Small intestine (tissue), 7 donors: ENCODE results near the gene PGS1. TPM values are rescaled to one million over a fixed set of nuclear protein-coding genes. Genes with fewer than 3 reads are reported as not detected.
A peak's percentile ranks its signal among the peaks of the same experiment; 100 is the strongest.

ENCODE experiments used
- DNase-seq, 2 donors: peaks; one replicate each; pipeline versions ENCODE4 v3.0.0 to v3.0.0-alpha.2; 2013
- FAIRE-seq: peaks from 2 replicates; lab custom pipeline; 2012; peaks lifted over from hg19 to GRCh38; lab: Jason Lieb, UNC
- H3K27ac ChIP-seq, 3 donors: one replicate each; pipeline ENCODE4 v1.5.1; 2013; ENCODE audit warnings: low read length in 2 of 3, mild to moderate bottlenecking in 2 of 3, control low read depth in 1 of 3, inconsistent platforms in 1 of 3, low read depth in 1 of 3, moderate library complexity in 1 of 3
- H3K27me3 ChIP-seq, 3 donors: one replicate each; pipeline ENCODE4 v1.6.1; 2013; ENCODE audit warnings: low read length in 3 of 3, inconsistent platforms in 1 of 3; ENCODE audit not compliant: control insufficient read depth in 3 of 3, insufficient read depth in 3 of 3
- H3K36me3 ChIP-seq, 3 donors: one replicate each; pipeline ENCODE4 v1.6.1; 2013; ENCODE audit warnings: low read length in 3 of 3, inconsistent platforms in 1 of 3, low read depth in 1 of 3, mild to moderate bottlenecking in 1 of 3, moderate library complexity in 1 of 3; ENCODE audit not compliant: control insufficient read depth in 3 of 3, insufficient read depth in 2 of 3
- H3K4me1 ChIP-seq, 3 donors: one replicate each; pipeline ENCODE4 v1.6.1; 2013; ENCODE audit warnings: low read length in 2 of 3, inconsistent platforms in 1 of 3, low read depth in 1 of 3, mild to moderate bottlenecking in 1 of 3, moderate library complexity in 1 of 3; ENCODE audit not compliant: control insufficient read depth in 3 of 3, insufficient read depth in 2 of 3
- H3K4me3 ChIP-seq, 3 donors: one replicate each; pipeline ENCODE4 v1.5.1; 2013; ENCODE audit warnings: low read length in 3 of 3, control low read depth in 1 of 3, inconsistent platforms in 1 of 3, low read depth in 1 of 3, mild to moderate bottlenecking in 1 of 3, moderate library complexity in 1 of 3
- H3K9me3 ChIP-seq, 2 donors: one replicate each; pipeline ENCODE4 v1.6.1; 2013; ENCODE audit warnings: low read depth in 1 of 2, low read length in 1 of 2; ENCODE audit not compliant: control insufficient read depth in 2 of 2, insufficient read depth in 1 of 2
- WGBS, 3 donors: extraction: QIAGEN DNeasy Blood & Tissue Kit; methylation state at CpG; one replicate each; pipeline ENCODE4 v1.1.7; 2013; 5-methylcytosine and 5-hydroxymethylcytosine counted together
- polyA plus RNA-seq, 4 donors: library from polyadenylated mRNA; stranded (reverse) in 3 of 4; unstranded in 1 of 4; fragments of 200-250 nt in 3 of 4; fragments of 120-200 nt in 1 of 4; gene quantifications; one replicate each; pipeline versions ENCODE4 v1.2.1 to v1.2.3, GENCODE V29; 2013
- donor health status: healthy with polysubstance abuse.
- donor health status: control.
- donor health status: control.
- donor health status: Bipolar disorder and iron deficiency.
- donor health status: healthy.

The PGS1 gene
- polyA plus RNA-seq, 4 donors = 14.9 to 34.9 (median 20.5) TPM

- no peak for DNase-seq
- 66 to 74% (median 74%) methylated on average over 8 of the region's 8 CpGs for WGBS, 3 donors
- Histone ChIP-seq H3K27ac (peak overlapping the region in 1 of 3 donors; percentile 74), H3K36me3 (peaks cover 3 to 66% (median 15%) of the 10 kb centered on the region in 3 donors), H3K9me3 (no peaks in the 10 kb centered on the region), H3K4me3 (no peak overlapping the region), H3K27me3 (no peaks in the 10 kb centered on the region), H3K4me1 (peaks cover 12 to 48% (median 14%) of the 10 kb centered on the region in 3 donors)
- FAIRE-seq = no peak
Observed at GRCh38 chr17:78406920-78407319, 28.5 kb downstream of the PGS1 start.

GRCh38 chr17:78407387-78408000 is 29.0 kb downstream of the PGS1 start:
- peak; percentile 27 to 44 for DNase-seq
- FAIRE-seq = no peak

DNA sequence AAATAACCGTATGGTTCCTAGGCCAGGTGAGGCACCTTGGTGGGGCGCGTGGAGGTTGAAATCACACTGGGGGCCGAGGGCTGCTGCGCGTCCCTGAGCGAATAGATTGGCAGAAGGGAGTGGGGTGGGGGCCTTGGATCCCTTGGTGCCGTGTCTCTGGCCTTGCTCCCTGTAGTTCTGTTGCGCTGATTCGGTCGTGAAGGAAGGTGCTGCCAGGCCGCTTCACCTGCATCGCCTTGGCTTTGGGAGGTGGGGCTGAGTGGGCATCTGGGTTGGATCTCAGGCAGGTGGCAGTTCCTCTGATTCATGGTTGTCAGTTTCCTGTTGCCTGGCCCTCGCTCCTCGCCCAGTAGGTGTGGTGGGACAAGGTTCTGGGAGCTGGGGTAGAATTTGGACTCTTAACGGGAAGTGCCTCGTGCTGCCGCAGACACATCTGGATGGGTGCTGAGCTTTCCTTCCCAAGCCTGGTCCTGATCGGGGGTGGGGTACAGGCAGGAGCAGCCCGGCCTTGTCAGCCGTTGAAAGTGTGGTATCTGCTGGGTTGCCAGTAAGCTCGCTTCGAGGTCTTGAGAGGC is 30.1 kb downstream of the PGS1 start:
- H3K36me3 ChIP-seq = peaks cover 3 to 66% (median 8%) of the 10 kb centered on the region in 3 donors
- H3K9me3 ChIP-seq = no peaks in the 10 kb centered on the region
- WGBS, 3 donors = 15 to 67% (median 51%) methylated on average over 23 of the region's 23 CpGs
- H3K27ac ChIP-seq = peak overlapping the region; percentile 67 to 91 (median 86)
- peak; percentile 75 to 97 for DNase-seq
- no peak for FAIRE-seq
- peaks cover 13 to 57% (median 20%) of the 10 kb centered on the region in 3 donors for H3K4me1 ChIP-seq
- no peak overlapping the region for H3K4me3 ChIP-seq
- no peaks in the 10 kb centered on the region for H3K27me3 ChIP-seq

More at GRCh38 chr17:78407387-78408000, 29.0 kb downstream of the PGS1 start:
- H3K4me3 ChIP-seq = no peak overlapping the region
- peaks cover 3 to 66% (median 13%) of the 10 kb centered on the region in 3 donors for H3K36me3 ChIP-seq
- peak overlapping the region in 1 of 3 donors; percentile 74 for H3K27ac ChIP-seq
- no peaks in the 10 kb centered on the region for H3K27me3 ChIP-seq
- H3K9me3 ChIP-seq = no peaks in the 10 kb centered on the region
- WGBS, 3 donors = 64 to 84% (median 68%) methylated on average over 7 of the region's 7 CpGs
- H3K4me1 ChIP-seq = peaks cover 13 to 53% (median 16%) of the 10 kb centered on the region in 3 donors

GRCh38 chr17:78409191-78409928 is 30.9 kb downstream of the PGS1 start:
- Histone ChIP-seq H3K4me3 (no peak overlapping the region), H3K36me3 (peaks cover under 1 to 66% (median 5%) of the 10 kb centered on the region in 3 donors), H3K4me1 (peaks cover 13 to 65% (median 27%) of the 10 kb centered on the region in 3 donors), H3K9me3 (no peaks in the 10 kb centered on the region), H3K27ac (peak overlapping the region; percentile 67 to 91 (median 86)), H3K27me3 (no peaks in the 10 kb centered on the region)
- DNase-seq (peak; percentile 94 to 99), FAIRE-seq (no peak)
- 18 to 59% (median 46%) methylated on average over 12 of the region's 12 CpGs for WGBS, 3 donors

GRCh38 chr17:78411241-78411857 is 32.9 kb downstream of the PGS1 start:
- H3K36me3 ChIP-seq = peaks cover 0 to 66% (median 2%) of the 10 kb centered on the region in 3 donors
- H3K27ac ChIP-seq = peak overlapping the region; percentile 58 to 91 (median 66)
- no peaks in the 10 kb centered on the region for H3K9me3 ChIP-seq
- H3K4me1 ChIP-seq = peaks cover 13 to 80% (median 38%) of the 10 kb centered on the region in 3 donors
- peak; percentile 84 to 96 for DNase-seq
- WGBS, 3 donors = 21 to 48% (median 43%) methylated on average over 17 of the region's 17 CpGs
- no peak overlapping the region for H3K4me3 ChIP-seq
- no peaks in the 10 kb centered on the region for H3K27me3 ChIP-seq
- FAIRE-seq = no peak

DNA sequence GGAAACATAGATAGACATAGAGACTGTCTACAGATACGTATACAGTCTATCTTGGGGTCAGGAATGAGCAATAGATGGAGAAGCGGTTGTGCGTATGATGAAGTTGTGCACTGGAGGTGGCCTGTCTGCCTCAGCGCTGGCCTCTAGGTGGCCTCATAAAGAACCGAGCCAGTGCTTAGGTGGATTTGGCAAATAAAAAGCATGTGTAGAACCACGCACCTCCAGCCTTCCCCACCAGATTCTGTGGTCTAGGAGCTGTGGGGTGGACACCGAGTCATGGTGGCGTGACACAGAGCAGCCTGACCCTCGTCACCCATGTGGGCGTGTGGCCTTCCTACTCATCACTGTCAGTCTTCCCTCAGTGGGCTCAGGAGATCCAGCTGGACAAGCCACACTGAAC is 34.0 kb downstream of the PGS1 start:
- H3K27me3 ChIP-seq = no peaks in the 10 kb centered on the region
- WGBS, 3 donors = 88 to 91% (median 88%) methylated on average over 10 of the region's 10 CpGs
- FAIRE-seq = no peak
- H3K36me3 ChIP-seq = peaks cover 0 to 65% (median under 1%) of the 10 kb centered on the region in 3 donors
- peaks cover 9 to 85% (median 39%) of the 10 kb centered on the region in 3 donors for H3K4me1 ChIP-seq
- peak overlapping the region in 2 of 3 donors; percentile 2 to 91 for H3K27ac ChIP-seq
- no peaks in the 10 kb centered on the region for H3K9me3 ChIP-seq
- no peak for DNase-seq
- H3K4me3 ChIP-seq = no peak overlapping the region

DNA sequence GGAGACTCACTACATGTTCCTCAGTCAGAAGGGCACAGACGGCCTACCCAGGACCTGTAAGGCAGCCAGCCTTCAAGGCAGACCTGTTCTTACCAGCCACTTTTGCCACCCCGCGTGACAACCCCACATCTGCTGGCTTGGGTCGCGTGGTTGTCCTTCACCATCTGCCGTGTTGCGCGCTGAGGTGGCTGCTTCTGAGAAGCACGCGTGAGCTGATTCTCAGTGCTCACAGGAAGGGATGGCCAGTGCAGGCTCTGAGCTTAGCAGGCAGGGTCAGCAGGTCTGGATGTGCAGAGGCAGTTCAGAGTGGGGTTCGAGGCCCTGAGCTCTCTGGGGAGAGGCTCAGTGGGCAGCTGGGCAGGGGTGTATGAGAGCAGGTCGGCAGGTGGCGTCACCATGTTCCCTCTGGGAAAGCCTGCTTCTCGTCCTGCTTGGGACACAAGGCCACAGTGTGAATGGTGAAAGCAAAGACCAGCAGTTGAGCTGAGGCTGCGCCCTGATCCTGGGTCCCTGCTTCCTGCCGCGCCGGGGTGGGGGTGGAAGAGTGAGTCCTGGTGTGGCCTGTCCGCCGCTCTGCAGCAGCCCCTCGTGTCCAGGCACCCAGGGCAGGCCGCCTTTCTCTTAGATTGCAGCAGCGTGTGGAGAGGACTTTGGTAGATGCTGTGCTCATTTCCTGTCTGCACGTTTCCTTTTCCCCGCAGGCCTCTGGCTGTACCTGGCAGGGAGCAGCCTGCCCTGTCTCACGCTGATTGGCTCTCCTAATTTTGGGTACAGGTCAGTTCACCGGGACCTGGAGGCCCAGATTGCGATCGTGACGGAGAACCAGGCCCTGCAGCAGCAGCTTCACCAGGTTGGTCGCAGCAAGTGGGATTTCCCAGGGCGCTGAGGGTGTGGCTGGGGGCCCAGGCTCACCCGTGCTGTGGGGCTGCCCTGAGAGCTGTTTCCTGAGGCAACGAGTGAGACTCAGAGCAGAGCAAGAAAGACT is 36.0 kb downstream of the PGS1 start:
- FAIRE-seq = no peak
- Histone ChIP-seq H3K4me3 (no peak overlapping the region), H3K27ac (peak overlapping the region; percentile 27 to 47 (median 42)), H3K36me3 (peaks cover 0 to 66% (median 0%) of the 10 kb centered on the region in 3 donors), H3K27me3 (no peaks in the 10 kb centered on the region), H3K9me3 (no peaks in the 10 kb centered on the region), H3K4me1 (peaks cover 7 to 67% (median 36%) of the 10 kb centered on the region in 3 donors)
- WGBS, 3 donors = 69 to 83% (median 74%) methylated on average over 34 of the region's 34 CpGs
- DNase-seq = peak in 1 of 2 donors; percentile 34
